Natural killer cell (primary cell): ENCODE measurements around the gene NMNAT2. TPM values are rescaled to one million over a fixed set of nuclear protein-coding genes. Genes with fewer than 3 reads are reported as not detected.

Experiments
- ATAC-seq, 3 donors: fragments of 150-1000 bp in 2 of 3; fragments of 200-7000 bp in 1 of 3; cut with Tn5 transposase; 1 replicate in 1 of 3; 2 replicates in 2 of 3; pipeline ENCODE4 v1.10.0; 2021; ENCODE audit warnings: mild to moderate bottlenecking in 2 of 3, moderate library complexity in 2 of 3
- DNase-seq, 2 donors: peaks; one replicate each; pipeline versions ENCODE4 v3.0.0 to v3.0.0-alpha.2; 2013 to 2021; ENCODE audit warnings: mixed read lengths in 1 of 2
- H3K27ac ChIP-seq: one replicate; pipeline ENCODE4 v1.5.1; 2013; ENCODE audit warnings: mild to moderate bottlenecking, low read length
- H3K27me3 ChIP-seq: one replicate; pipeline ENCODE4 v1.6.1; 2013; ENCODE audit warnings: low read length; ENCODE audit not compliant: control insufficient read depth, insufficient read depth
- H3K36me3 ChIP-seq: one replicate; pipeline ENCODE4 v1.6.1; 2013; ENCODE audit warnings: low read length; ENCODE audit not compliant: control insufficient read depth, insufficient read depth
- H3K4me1 ChIP-seq: one replicate; pipeline ENCODE4 v1.6.1; 2013; ENCODE audit warnings: low read length; ENCODE audit not compliant: control insufficient read depth, insufficient read depth
- H3K4me3 ChIP-seq: one replicate; pipeline ENCODE4 v1.5.1; 2013; ENCODE audit warnings: low read length
- H3K9me3 ChIP-seq: one replicate; pipeline ENCODE4 v1.6.1; 2013; ENCODE audit warnings: low read length; ENCODE audit not compliant: control insufficient read depth, insufficient read depth
- H3K27ac Mint-ChIP-seq, 2 donors: one replicate each; pipeline ENCODE4 v1.8.0; 2022; ENCODE audit warnings: mild to moderate bottlenecking in 2 of 2, mixed read lengths in 2 of 2, moderate library complexity in 1 of 2
- H3K27me3 Mint-ChIP-seq, 2 donors: one replicate each; pipeline ENCODE4 v1.8.0; 2022; ENCODE audit warnings: low read depth in 2 of 2, mixed read lengths in 2 of 2
- H3K36me3 Mint-ChIP-seq: one replicate; pipeline ENCODE4 v1.8.0; 2022; ENCODE audit warnings: mixed read lengths
- H3K4me1 Mint-ChIP-seq, 2 donors: one replicate each; pipeline ENCODE4 v1.8.0; 2022; ENCODE audit warnings: mixed read lengths in 2 of 2
- H3K4me3 Mint-ChIP-seq: one replicate; pipeline ENCODE4 v1.8.0; 2022; ENCODE audit warnings: mild to moderate bottlenecking, moderate library complexity, mixed read lengths
- H3K9me3 Mint-ChIP-seq, 2 donors: one replicate each; pipeline ENCODE4 v1.8.0; 2022; ENCODE audit warnings: mixed read lengths in 2 of 2
- WGBS: methylation state at CpG from one replicate; pipeline ENCODE4 v1.1.7; 2013; ENCODE audit warnings: missing lambda C conversion rate; ENCODE audit not compliant: insufficient coverage; 5-methylcytosine and 5-hydroxymethylcytosine counted together
- intact Hi-C: fragments of 100-400 bp; cut with micrococcal nuclease; formaldehyde crosslinking; loops from one replicate; pipeline ENCODE4 v1.14.2; 2022
- total RNA-seq, 4 donors: library from RNA; stranded (reverse); fragments of 120-200 nt in 1 of 4; gene quantifications; one replicate each; pipeline versions ENCODE4 v1.2.3 to v1.2.4, GENCODE V29; 2013 to 2022
- TF ChIP-seq, protein P1 (sequence below): fragments of 200-600 bp; IDR thresholded peaks from one replicate; pipeline ENCODE4 v1.8.0; 2022; ENCODE audit warnings: antibody characterized with exemption

The NMNAT2 gene
- total RNA-seq, 3 donors from 2014 or later (not counting 1 experiment from before 2014, with no cell fraction given), result not detected

DNA sequence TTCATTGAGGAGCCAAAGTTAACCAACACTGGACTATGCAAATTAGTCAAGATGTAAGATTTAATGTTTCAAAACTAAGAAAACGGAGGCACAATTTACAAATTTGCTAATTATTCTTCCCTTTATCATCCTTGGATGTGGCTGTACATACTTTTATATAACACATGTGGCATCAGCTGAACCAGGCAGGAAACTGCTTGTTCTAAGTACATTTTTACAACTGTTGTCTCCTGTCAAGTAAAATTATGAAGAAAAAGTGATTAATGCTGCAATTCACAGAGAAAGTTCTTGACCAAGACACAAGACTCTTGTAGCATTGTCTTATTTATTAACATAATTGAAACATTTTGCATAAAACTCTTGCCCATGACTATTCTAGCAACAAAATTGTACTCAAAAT is 170.2 kb downstream of the NMNAT2 start:
- Histone ChIP-seq H3K4me3 (no peak overlapping the region), H3K4me1 (no peaks in the 10 kb centered on the region), H3K9me3 (no peaks in the 10 kb centered on the region), H3K27me3 (peaks cover 2% of the 10 kb centered on the region), H3K27ac (no peak overlapping the region), H3K36me3 (no peaks in the 10 kb centered on the region)
- Mint-ChIP-seq H3K4me1 (no peaks in the 10 kb centered on the region), H3K27ac (no peak overlapping the region), H3K9me3 (peaks cover 0 to 3% of the 10 kb centered on the region in 2 donors), H3K4me3 (no peak overlapping the region), H3K27me3 (peaks cover 11 to 12% of the 10 kb centered on the region in 2 donors), H3K36me3 (no peaks in the 10 kb centered on the region)
- TF ChIP-seq, protein P1, sequence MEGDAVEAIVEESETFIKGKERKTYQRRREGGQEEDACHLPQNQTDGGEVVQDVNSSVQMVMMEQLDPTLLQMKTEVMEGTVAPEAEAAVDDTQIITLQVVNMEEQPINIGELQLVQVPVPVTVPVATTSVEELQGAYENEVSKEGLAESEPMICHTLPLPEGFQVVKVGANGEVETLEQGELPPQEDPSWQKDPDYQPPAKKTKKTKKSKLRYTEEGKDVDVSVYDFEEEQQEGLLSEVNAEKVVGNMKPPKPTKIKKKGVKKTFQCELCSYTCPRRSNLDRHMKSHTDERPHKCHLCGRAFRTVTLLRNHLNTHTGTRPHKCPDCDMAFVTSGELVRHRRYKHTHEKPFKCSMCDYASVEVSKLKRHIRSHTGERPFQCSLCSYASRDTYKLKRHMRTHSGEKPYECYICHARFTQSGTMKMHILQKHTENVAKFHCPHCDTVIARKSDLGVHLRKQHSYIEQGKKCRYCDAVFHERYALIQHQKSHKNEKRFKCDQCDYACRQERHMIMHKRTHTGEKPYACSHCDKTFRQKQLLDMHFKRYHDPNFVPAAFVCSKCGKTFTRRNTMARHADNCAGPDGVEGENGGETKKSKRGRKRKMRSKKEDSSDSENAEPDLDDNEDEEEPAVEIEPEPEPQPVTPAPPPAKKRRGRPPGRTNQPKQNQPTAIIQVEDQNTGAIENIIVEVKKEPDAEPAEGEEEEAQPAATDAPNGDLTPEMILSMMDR, result no peak
- intact Hi-C loops, result no loop called here
- 100% methylated on average over 1 of the region's 1 CpG for WGBS
- ATAC-seq, result no peak
- DNase-seq, result no peak

DNA sequence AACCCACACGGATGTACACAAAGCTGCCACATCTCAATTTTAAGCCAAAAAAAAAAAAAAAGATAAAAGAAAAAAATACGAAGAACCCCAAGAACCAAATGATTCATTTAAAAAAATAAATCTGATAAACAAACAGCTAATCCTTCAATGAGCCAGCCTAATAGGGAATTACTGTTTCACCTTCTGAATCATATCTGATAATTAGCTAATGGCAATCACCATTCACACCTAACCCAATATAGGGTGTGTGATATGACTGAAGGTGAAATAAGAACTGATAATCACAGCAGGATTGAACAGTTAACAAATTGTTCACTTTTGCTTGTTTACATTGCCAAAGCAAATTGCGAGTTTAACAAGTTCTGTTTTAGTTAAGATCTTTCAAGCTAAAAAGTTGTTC is 170.7 kb downstream of the NMNAT2 start:
- Histone ChIP-seq H3K27ac (no peak overlapping the region), H3K9me3 (no peaks in the 10 kb centered on the region), H3K27me3 (peaks cover 2% of the 10 kb centered on the region), H3K4me1 (no peaks in the 10 kb centered on the region), H3K4me3 (no peak overlapping the region), H3K36me3 (no peaks in the 10 kb centered on the region)
- no peaks in the 10 kb centered on the region for H3K4me1 Mint-ChIP-seq
- intact Hi-C loops, result no loop called here
- DNase-seq, result no peak
- H3K36me3 Mint-ChIP-seq, result no peaks in the 10 kb centered on the region
- no peak overlapping the region for H3K27ac Mint-ChIP-seq
- peaks cover 0 to 3% of the 10 kb centered on the region in 2 donors for H3K9me3 Mint-ChIP-seq
- H3K27me3 Mint-ChIP-seq, result peaks cover 11 to 12% of the 10 kb centered on the region in 2 donors
- no peak overlapping the region for H3K4me3 Mint-ChIP-seq
- TF ChIP-seq, protein P1, result no peak
- ATAC-seq, result no peak
- 100% methylated on average over 2 of the region's 3 CpGs for WGBS

DNA sequence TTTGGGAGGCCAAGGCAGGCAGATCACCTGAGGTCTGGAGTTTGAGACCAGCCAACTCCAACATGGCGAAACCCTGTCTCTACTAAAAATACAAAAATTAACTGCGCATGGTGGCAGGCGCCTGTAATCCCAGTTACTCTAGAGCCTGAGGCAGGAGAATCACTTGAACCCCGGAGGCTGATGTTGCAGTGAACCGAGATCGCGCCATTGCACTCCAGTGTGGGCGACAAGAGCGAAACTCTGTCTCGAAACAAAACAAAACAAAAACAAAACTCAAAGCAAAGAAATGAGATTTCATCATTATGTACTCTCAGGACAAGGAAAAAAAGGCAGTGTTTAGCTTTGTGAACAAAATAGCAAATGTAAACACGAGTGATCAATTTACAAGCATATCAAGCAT is 171.1 kb downstream of the NMNAT2 start:
- WGBS, result 89% methylated on average over 11 of the region's 11 CpGs
- DNase-seq, result no peak
- H3K4me1 ChIP-seq, result no peaks in the 10 kb centered on the region
- no peaks in the 10 kb centered on the region for H3K36me3 ChIP-seq
- Mint-ChIP-seq H3K36me3 (no peaks in the 10 kb centered on the region), H3K9me3 (peaks cover 0 to 3% of the 10 kb centered on the region in 2 donors), H3K4me3 (no peak overlapping the region), H3K4me1 (no peaks in the 10 kb centered on the region), H3K27ac (no peak overlapping the region), H3K27me3 (peaks cover 10 to 11% of the 10 kb centered on the region in 2 donors)
- TF ChIP-seq, protein P1, result no peak
- no peak for ATAC-seq
- H3K9me3 ChIP-seq, result no peaks in the 10 kb centered on the region
- no peak overlapping the region for H3K27ac ChIP-seq
- peaks cover 2% of the 10 kb centered on the region for H3K27me3 ChIP-seq
- intact Hi-C loops, result no loop called here
- H3K4me3 ChIP-seq, result no peak overlapping the region

DNA sequence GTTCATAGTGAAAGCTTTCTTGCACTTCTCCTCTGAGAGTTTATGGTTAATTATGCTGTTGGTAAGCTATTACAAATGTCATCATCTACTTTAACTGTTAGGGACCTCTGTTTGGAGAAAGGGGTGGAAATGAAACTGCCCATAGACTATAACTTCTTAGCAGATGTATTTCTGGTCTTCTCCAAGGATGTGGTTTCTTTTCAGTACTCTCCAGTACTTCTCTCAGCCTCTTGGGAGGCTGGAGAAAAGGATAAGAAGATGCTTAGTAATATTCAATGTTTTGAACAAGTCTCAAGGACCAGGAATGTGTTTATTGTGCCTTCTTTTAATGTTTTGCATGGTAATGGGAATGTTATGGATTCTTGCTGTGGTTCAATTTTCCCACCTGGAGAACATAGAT is 171.7 kb downstream of the NMNAT2 start:
- Histone ChIP-seq H3K27ac (no peak overlapping the region), H3K4me1 (no peaks in the 10 kb centered on the region), H3K27me3 (peaks cover 2% of the 10 kb centered on the region), H3K36me3 (no peaks in the 10 kb centered on the region), H3K9me3 (no peaks in the 10 kb centered on the region), H3K4me3 (no peak overlapping the region)
- H3K9me3 Mint-ChIP-seq, result no peaks in the 10 kb centered on the region
- ATAC-seq (no peak), DNase-seq (no peak)
- TF ChIP-seq, protein P1, result no peak
- H3K4me1 Mint-ChIP-seq, result no peaks in the 10 kb centered on the region
- H3K27ac Mint-ChIP-seq, result no peak overlapping the region
- no peaks in the 10 kb centered on the region for H3K36me3 Mint-ChIP-seq
- intact Hi-C loops, result no loop called here
- H3K4me3 Mint-ChIP-seq, result no peak overlapping the region
- H3K27me3 Mint-ChIP-seq, result peaks cover 9% of the 10 kb centered on the region in 2 donors
